Smooth muscle cell of the brain vasculature (primary cell): Measurements from ENCODE around the gene IDUA.
"Not testable (repeated sequence)": the region's sequence is repeated elsewhere in the genome, so short reads cannot be mapped to it uniquely, and the experiment has no call there.

Source experiments
- DNase-seq: peaks from one replicate; pipeline ENCODE4 v3.0.0-alpha.2; 2012; ENCODE audit warnings: low read depth, low spot score

The IDUA gene

GRCh38 chr4:986879-987623 lies at the start of gene IDUA:
Gene IDUA (plus strand): TSS chr4:987044. CDS start chr4:987085, 41 bp downstream.
- DNase-seq, result no peak

GRCh38 chr4:939508-939907 lies 47.3 kb upstream of the IDUA start:
- not testable (repeated sequence) for DNase-seq

GRCh38 chr4:945274-946102 lies 41.4 kb upstream of the IDUA start:
- no peak for DNase-seq

DNA sequence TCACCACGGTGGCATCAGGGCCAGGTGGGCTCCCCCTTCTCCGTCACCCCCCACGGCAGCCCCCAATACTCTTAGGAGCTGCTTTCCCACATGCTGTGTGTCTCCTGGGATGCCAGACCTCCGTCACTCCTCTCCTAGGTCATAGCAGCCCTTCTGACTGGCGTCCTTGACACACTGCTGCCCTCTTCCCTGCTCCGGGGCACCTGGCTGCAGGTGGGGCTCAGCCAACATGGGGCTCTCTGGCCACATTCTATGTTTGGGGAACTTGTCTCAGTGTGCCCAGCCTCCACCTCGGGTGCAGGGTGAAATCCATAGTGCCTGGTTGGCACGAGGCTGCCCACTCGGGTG lies 40.8 kb upstream of the IDUA start:
- DNase-seq, result no peak

- no peak for DNase-seq
Observed at GRCh38 chr4:946517-947471, 40.0 kb upstream of the IDUA start.

DNA sequence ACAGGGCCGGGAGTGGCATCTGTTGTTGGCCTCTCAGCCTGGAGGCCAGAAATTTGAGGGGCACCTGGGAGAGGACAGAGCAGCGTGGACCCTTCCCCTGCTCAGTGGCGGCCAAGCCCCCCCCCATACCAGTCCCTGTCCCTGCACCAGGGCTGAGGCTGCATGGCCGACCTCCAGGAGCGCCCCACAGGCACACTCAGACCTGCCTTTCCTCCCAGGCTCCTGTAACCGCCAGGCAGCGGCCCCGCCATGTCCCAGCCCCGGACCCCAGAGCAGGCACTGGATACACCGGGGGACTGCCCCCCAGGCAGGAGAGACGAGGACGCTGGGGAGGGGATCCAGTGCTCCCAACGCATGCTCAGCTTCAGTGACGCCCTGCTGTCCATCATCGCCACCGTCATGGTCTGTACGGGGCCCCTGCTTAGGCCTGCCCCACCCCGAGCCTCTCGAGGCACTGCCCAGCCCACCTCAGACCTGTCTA lies 39.3 kb upstream of the IDUA start:
- DNase-seq, result no peak

DNA sequence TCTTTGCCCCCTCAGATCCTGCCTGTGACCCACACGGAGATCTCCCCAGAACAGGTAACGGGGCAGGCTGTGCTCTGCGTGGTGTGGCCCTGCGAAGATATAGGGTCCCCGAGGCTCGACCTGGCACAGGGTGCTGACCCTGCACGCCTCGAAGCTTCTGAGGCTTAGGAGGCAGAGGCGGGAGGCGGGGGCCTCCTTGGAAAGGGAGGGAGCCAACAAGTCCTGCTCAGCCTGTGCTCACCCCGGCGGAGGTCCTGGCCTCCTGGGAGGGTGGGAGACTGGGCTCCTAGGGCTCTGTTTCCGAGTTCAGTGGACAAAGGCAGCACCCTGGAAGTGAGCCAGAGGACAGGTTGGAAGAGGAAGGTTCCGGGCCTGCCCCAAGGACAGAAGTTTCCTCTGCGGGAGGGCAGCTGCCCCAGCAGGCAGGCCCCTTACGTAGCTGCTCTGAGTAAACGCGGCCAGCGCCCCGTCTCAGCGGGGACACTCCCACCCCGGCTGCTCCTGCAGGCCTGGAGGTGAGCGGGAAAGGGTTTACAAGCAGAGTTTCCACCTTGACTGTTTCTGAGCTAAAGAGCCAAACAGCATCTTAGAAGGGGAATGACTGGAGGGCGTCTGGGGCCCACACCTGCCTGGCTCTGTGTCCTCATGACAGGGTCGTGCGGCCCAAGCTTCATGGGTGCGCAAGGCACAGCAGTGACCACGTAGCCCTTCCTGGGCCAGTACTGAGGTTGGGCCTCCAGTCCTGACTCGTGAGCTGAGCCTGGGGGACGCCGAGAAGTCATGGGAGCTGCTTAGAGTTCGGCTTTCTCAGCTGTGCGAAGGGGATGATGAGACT lies 38.5 kb upstream of the IDUA start:
- DNase-seq, result no peak

DNA sequence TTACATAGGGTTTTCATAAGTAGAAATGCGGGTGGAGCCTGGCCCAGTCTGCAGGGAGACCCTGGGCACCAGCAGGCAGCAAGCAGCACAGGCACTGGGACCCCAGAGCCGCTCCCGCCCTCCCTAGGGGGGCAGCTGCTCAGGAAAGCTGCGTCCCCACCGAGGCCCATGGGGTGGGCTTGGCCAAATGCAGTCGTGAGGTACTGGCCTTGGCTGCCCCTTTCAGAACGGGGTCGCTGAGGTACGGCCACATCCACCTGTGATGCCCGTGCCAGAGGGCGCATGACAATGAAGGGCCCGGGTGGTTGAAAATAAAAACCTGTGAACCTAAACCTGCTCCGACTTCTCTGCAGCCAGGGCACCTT lies 37.9 kb upstream of the IDUA start:
- no peak for DNase-seq

DNA sequence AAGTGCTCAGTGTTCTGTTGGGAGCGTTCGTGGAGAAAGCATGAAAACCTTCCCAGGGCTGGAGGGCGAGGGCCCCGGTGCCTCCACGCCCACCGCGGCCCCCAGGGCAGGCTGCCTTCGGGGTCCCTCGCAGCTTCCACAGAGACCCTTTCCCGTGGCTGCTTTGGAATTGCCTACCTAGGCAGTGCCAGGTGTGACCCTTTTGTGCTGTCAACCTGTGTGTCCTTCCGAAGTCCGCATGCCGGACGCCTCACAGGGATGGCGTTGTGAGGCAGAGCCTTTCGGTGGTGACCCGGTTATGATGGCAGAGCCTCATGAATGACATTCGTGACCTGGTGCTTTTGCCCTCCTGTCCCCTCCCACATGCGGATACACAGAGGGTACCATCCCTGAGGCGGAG lies 37.2 kb upstream of the IDUA start:
- DNase-seq, result no peak

DNA sequence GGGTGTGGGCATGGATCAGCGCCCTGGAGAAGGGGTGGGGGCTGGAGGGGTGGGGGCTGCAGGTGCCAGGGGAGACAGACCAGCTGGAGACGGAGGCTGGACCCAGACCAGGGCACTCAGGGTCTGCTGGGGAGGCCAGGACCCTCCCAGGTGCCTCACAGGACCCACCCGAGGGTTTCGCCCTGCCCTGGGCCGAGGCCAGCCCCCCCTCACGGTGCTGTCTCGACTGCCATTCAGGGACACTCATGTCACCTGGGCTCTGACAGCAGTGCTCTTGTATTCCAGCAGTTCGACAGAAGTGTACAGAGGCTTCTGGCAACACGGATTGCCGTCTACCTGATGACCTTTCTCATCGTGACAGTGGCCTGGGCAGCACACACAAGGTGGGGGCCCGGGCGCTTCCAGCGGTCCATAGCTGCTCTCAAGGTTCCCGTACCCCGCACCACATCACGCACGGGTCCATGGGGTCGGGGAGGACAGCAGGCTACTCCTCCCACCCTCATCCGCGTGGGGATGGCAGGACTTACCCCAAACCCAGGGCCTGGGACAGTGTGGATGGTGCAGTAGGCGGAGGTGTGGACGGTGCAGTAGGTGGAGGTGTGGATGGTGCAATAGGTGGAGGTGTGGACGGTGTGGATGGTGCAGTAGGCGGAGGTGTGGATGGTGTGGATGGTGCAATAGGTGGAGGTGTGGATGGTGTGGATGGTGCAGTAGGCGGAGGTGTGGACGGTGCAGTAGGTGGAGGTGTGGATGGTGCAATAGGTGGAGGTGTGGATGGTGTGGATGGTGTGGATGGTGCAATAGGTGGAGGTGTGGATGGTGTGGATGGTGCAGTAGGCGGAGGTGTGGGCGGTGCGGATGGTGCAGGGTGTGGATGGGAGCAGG lies 36.5 kb upstream of the IDUA start:
- DNase-seq, result no peak

GRCh38 chr4:951186-951585 lies 35.7 kb upstream of the IDUA start:
- DNase-seq, result no peak

DNA sequence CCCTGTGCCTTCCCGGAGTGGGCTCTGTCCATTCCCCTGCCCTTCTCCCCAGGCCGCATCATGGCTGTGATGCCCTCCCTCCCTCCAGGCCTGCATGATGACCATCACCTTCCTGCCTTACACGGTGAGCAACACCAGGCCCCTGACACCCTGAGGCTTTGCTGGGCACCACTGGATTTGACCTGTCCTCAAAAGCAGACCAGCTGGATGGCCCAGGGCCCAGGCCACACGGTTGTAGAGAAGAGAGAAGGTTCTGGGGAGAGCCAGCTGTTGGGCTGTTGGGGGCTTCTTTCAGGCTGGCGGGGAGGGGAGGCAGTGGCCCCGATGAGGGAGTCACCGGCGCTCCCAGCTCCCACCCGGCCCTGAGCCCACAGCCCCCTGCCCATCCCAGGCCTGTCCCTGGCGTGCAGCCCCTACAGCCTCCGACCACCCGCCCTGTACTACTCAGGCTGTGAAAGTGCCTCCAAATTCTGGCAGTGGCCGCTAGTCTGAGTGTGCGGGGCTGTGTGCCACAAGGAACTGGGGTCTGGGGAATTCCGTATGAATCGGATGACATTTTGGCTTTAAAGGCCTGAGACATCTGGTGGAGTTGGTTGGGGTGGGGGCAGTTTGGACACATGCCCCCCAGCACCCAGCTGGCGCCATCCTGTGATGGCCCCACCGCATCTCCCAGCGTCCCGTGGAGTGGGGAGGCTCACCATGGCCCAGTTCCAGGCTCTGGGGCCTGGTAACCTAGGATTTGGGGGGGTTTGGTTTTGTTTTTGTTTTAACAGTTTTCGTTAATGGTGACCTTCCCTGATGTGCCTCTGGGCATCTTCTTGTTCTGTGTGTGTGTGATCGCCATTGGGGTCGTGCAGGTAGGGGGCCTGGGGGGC lies 35.0 kb upstream of the IDUA start:
- no peak for DNase-seq

GRCh38 chr4:952881-953573 lies 33.8 kb upstream of the IDUA start:
- DNase-seq, result no peak

DNA sequence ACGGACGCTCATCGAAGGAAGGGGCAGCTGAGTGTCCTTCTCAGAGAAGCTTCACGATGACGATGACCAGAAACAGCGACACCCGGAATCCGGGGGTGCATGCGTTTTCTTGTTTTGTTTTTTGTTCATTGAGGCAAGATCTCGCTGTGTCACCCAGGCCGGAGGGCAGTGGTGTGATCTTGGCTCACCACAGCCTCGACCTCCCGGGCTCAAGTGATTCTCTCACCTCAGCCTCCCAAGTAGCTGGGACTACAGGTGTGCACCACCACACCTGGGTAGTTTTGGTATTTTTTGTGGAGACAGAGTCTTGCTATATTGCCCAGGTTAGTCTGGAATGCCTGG lies 33.3 kb upstream of the IDUA start:
- DNase-seq, result no peak

GRCh38 chr4:954211-955020 lies 32.4 kb upstream of the IDUA start:
- DNase-seq, result no peak

DNA sequence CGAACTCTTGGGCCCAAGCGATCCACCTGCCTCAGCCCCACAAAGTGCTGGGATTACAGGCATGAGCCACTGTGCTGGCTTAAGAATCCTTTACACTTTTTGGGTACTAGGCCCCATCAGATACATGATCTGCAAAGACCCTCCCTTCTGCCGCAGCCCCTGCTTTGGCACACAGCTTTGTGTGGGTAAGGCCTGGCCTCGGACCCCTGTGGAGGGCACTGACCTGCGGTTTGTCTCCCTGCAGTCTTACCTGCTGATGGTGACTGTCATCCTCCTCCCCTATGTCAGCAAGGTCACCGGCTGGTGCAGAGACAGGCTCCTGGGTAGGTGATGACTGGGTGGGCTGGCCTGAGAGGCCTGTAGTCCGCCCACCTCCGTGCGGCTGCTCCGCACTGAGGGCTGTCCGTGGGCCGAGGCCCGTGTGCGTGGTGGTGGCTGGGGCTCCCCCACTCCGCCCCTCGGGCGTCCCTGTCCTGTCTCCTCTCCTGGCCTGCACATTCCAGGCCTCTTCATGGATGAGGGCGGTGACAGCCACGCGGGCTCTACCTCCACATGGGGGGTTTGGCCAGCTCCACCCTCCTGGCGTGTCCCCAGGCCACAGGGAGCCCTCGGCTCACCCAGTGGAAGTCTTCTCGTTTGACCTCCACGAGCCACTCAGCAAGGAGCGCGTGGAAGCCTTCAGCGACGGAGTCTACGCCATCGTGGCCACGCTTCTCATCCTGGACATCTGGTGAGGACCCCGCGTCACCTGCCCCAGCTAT lies 31.5 kb upstream of the IDUA start:
- DNase-seq, result no peak

DNA sequence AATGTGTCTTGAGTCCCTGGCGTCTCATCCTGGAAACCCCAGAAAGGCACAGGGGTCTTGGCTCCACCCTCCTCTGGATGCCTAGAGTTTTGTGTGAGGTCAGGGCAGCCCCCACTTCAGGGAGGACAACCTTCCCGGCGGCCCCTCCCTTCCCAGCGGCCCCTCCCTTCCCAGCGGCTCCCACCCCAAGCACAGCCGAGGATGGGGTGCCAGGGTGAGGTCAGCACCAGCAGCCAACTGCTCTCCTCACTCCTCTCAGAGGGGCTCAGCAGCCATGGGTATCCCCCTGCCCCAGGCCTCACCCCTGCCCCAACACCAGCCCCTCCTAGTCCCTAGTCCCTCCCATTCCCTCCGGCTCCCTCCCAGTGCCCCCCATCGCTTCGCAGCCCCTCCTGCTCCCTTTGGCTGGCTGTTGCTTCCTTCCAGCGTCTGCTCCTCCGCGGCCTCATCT lies 30.9 kb upstream of the IDUA start:
- DNase-seq, result no peak
